Subcutaneous adipose tissue (tissue), 4 donors: ENCODE measurements around the gene CMSS1. TPM values are rescaled to one million over a fixed set of nuclear protein-coding genes. Genes with fewer than 3 reads are reported as not detected.

ENCODE experiments used
- CTCF ChIP-seq: fragments of 450-650 bp; IDR thresholded peaks from one replicate; pipeline ENCODE4 v1.5.1; 2016; ENCODE audit warnings: low read depth, mild to moderate bottlenecking, control low read depth, antibody characterized with exemption, moderate library complexity
- total RNA-seq, 4 donors: library from RNA; depleted of rRNA; stranded (reverse); fragments of >200 nt; gene quantifications; one replicate each; pipeline ENCODE4 v1.1.0, GENCODE V29; 2016

Gene CMSS1
- total RNA-seq, 4 donors from 2014 or later: 9.9 to 32.1 (median 19.1) TPM

GRCh38 chr3:100069472-100069871 lies 251.8 kb downstream of the CMSS1 start:
- no peak for TF ChIP-seq CTCF

GRCh38 chr3:100072326-100073048 lies 254.8 kb downstream of the CMSS1 start:
- no peak for TF ChIP-seq CTCF

- no peak for TF ChIP-seq CTCF
These were observed 255.5 kb downstream of the CMSS1 start for GRCh38 chr3:100073049-100073713.

- no peak for TF ChIP-seq CTCF
These were observed 256.1 kb downstream of the CMSS1 start for GRCh38 chr3:100073714-100074307.

GRCh38 chr3:100075196-100075595 lies 257.5 kb downstream of the CMSS1 start:
- no peak for TF ChIP-seq CTCF

GRCh38 chr3:100075851-100076730 lies 258.4 kb downstream of the CMSS1 start:
- TF ChIP-seq CTCF: no peak
